K562 (cell line): ENCODE measurements around the gene ARHGAP33. TPM values are rescaled to one million over a fixed set of nuclear protein-coding genes. Genes with fewer than 3 reads are reported as not detected.

Source experiments
- CLOCK ChIP-seq: fragments of 250-450 bp; sonication (Bioruptor Pico); IDR thresholded peaks from 2 replicates; pipeline ENCODE4 v1.4.0; 2020; ENCODE audit warnings: mild to moderate bottlenecking, moderate library complexity, borderline replicate concordance
- EGR1 ChIP-seq: fragments of 450-650 bp; conservative IDR thresholded peaks from 2 replicates; pipeline ENCODE4 v1.6.1; 2017; ENCODE audit warnings: mild to moderate bottlenecking
- ELF1 ChIP-seq: fragments of 200-800 bp; sonication (Bioruptor generic); IDR thresholded peaks from 2 replicates; pipeline ENCODE4 v1.6.1; 2016; ENCODE audit warnings: missing genetic modification characterization, missing compliant biosample characterization
- ETV1 ChIP-seq: fragments of 450-650 bp; conservative IDR thresholded peaks from 2 replicates; pipeline ENCODE4 v1.6.1; 2016; ENCODE audit warnings: missing genetic modification characterization, control low read depth, low read depth, missing compliant biosample characterization
- ETV6 ChIP-seq, 3 experiments: fragments of 150-350 bp in 1 of 3; sonication (generic) in 1 of 3; formaldehyde crosslinking in 1 of 3; IDR thresholded peaks; 2 replicates each; pipeline versions ENCODE4 v1.6.1 to v1.8.0; 2014 to 2022; ENCODE audit warnings: borderline replicate concordance in 2 of 3, low read depth in 2 of 3, antibody characterized with exemption in 1 of 3, low read length in 1 of 3, mild to moderate bottlenecking in 1 of 3, missing genetic modification reagents in 1 of 3
- ILF3 ChIP-seq: fragments of 450-650 bp; IDR thresholded peaks from 2 replicates; pipeline ENCODE4 v1.6.1; 2018; ENCODE audit warnings: antibody characterized with exemption, mild to moderate bottlenecking, moderate library complexity, borderline replicate concordance
- MTA3 ChIP-seq: fragments of 450-650 bp; formaldehyde crosslinking; IDR thresholded peaks from 2 replicates; pipeline ENCODE4 v1.6.1; 2017; ENCODE audit warnings: mild to moderate bottlenecking, borderline replicate concordance
- NCOR1 ChIP-seq: fragments of 450-650 bp; IDR thresholded peaks from 2 replicates; pipeline ENCODE4 v1.6.1; 2016; ENCODE audit warnings: mild to moderate bottlenecking, moderate library complexity
- RAD21 ChIP-seq, 2 experiments: fragments of 250-450 bp in 1 of 2; fragments of 450-650 bp in 1 of 2; sonication (Bioruptor Pico) in 1 of 2; formaldehyde crosslinking in 1 of 2; IDR thresholded peaks in 1 of 2; conservative IDR thresholded peaks in 1 of 2; 2 replicates each; pipeline versions ENCODE4 v1.4.0 to v1.8.0; 2020 to 2022; ENCODE audit warnings: mild to moderate bottlenecking in 2 of 2, moderate library complexity in 1 of 2
- RFX1 ChIP-seq: fragments of 450-650 bp; IDR thresholded peaks from 2 replicates; pipeline ENCODE4 v1.6.1; 2016; ENCODE audit warnings: mild to moderate bottlenecking, moderate library complexity
- TEAD4 ChIP-seq, 2 experiments: sonication (generic) in 1 of 2; formaldehyde crosslinking in 1 of 2; IDR thresholded peaks; 2 replicates each; pipeline versions ENCODE4 v1.6.1 to v1.8.0; 2012 to 2022; ENCODE audit warnings: borderline replicate concordance in 1 of 2, inconsistent platforms in 1 of 2, low read length in 1 of 2, mild to moderate bottlenecking in 1 of 2, missing genetic modification reagents in 1 of 2
- TSHZ1 ChIP-seq: fragments of 250-450 bp; sonication (Bioruptor Pico); IDR thresholded peaks from 2 replicates; pipeline ENCODE4 v1.4.0; 2020; ENCODE audit warnings: mild to moderate bottlenecking, moderate library complexity
- ZNF277 ChIP-seq: fragments of 250-450 bp; sonication (Bioruptor Pico); IDR thresholded peaks from 2 replicates; pipeline ENCODE4 v1.8.0; 2022; ENCODE audit warnings: inconsistent platforms, mild to moderate bottlenecking, moderate library complexity, borderline replicate concordance
- ZNF316 ChIP-seq: fragments of 450-650 bp; IDR thresholded peaks from 2 replicates; pipeline ENCODE4 v1.6.1; 2016
- polyA plus RNA-seq, 8 experiments: library from polyadenylated mRNA; depleted of rRNA in 4 of 8; stranded (reverse) in 5 of 8; unstranded in 3 of 8; fragments of >200 nt; fragmentation: Nextera tagmentation in 2 of 8; fragmentation: Illumina TruSeq in 1 of 8; extraction: Ambion mirVana in 2 of 8; extraction: Trizol in 1 of 8; gene quantifications; 2 replicates each; pipeline versions ENCODE4 v1.2.1 to v1.2.3, GENCODE V29; 2011 to 2014; ENCODE audit warnings: inconsistent platforms in 1 of 8, missing spikeins in 1 of 8
- total RNA-seq, 7 experiments: library from RNA; depleted of rRNA in 6 of 7; stranded (reverse); fragments of >200 nt in 6 of 7; fragmentation: Illumina TruSeq in 2 of 7; extraction: Trizol in 2 of 7; gene quantifications; 2 replicates each; pipeline versions ENCODE4 v1.2.1 to v1.2.3, GENCODE V29; 2011 to 2021; ENCODE audit warnings: low replicate concordance in 1 of 7
- TF ChIP-seq, protein P1 (sequence below): sonication (generic); formaldehyde crosslinking; IDR thresholded peaks from 2 replicates; pipeline ENCODE4 v1.8.0; 2022; ENCODE audit warnings: missing genetic modification reagents, mild to moderate bottlenecking, borderline replicate concordance

The ARHGAP33 gene
- total and polyA plus RNA-seq, 9 of the 15 experiments (the other 6 are each of a cell fraction or from before 2014, with no cell fraction given), result 0.06 to 26.6 (median 1.6) TPM; not detected in 1

DNA sequence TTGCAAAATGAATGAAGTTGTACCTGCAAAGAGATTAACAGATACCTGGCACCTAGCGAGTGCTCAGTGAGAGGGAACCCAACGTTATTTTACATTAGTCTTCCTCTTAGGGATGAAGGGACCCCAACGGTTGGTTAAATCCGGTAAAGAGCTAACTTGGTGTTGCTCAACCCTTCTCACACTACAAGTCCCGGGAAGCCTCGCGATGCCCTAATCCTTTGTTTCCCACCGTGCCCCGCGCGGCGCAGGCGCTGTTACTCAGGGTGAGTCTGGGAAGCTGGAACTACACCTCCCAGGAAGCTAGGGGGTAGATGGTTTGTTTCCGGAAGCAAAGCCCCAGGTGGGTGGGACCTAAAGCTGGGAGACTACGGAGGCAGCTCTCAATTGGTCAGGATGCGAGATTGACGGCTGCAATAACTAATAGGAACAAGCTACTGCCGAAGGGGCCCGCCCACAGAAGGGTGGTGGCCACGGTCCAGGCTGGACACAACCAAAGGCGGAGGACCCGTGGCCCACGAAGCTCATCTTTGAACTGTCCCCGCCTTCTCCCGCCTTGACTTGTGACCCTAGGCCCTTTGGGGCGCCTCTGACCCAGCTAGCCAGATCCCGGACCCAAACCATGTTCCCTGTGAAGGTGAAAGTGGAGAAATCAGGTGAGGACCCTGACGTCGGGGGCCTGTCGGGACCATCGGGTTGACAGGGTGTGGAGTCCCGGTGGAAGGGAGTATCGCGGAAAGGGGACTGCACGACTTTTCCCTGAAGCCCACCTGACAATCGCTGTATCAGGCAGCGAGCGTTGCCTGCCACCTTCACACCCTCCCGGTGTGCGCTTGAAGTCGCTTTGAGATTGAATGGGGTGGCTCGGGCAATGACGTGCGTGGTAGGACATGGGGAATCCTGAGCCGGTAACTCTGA lies 27.0 kb upstream of the ARHGAP33 start, which contains the start of gene LIN37 (continued):
- TF ChIP-seq MTA3, result no peak; the same call in 1 of the 2 replicates
- TF ChIP-seq, protein P1, sequence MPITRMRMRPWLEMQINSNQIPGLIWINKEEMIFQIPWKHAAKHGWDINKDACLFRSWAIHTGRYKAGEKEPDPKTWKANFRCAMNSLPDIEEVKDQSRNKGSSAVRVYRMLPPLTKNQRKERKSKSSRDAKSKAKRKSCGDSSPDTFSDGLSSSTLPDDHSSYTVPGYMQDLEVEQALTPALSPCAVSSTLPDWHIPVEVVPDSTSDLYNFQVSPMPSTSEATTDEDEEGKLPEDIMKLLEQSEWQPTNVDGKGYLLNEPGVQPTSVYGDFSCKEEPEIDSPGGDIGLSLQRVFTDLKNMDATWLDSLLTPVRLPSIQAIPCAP, result no peak
- 0 out of 2 replicates have a peak, but pooled peaks have one; percentile 4 for TF ChIP-seq TEAD4 (IDR thresholded peaks at IDR 0.05; ENCODE audit: low read length)
- no peak for TF ChIP-seq TEAD4 (CRISPR knock-in tag; IDR thresholded peaks at IDR 0.05; ENCODE audit: borderline replicate concordance)
- no peak for TF ChIP-seq RAD21 (CRISPR knock-in tag; conservative IDR thresholded peaks at IDR 0.05 in 1 of 2, IDR thresholded peaks at IDR 0.05 in 1 of 2)
- peak; percentile 98 for TF ChIP-seq ELF1 (tag)
- TF ChIP-seq ETV6 (IDR thresholded peaks at IDR 0.05; ENCODE audit: borderline replicate concordance in 1 of 2, low read depth in 2 of 2, low read length in 1 of 2), result no peak
- TF ChIP-seq ETV6 (CRISPR knock-in tag; IDR thresholded peaks at IDR 0.05; ENCODE audit: borderline replicate concordance), result no peak
- no peak for TF ChIP-seq CLOCK (CRISPR knock-in tag)
- no peak for TF ChIP-seq ILF3
- no peak; the same call in 1 of the 2 replicates for TF ChIP-seq RFX1
- TF ChIP-seq TSHZ1 (CRISPR knock-in tag), result no peak
- no peak for TF ChIP-seq ZNF316
- TF ChIP-seq NCOR1, result no peak
- peak; percentile 57; the same call in 1 of the 2 replicates for TF ChIP-seq ETV1
- TF ChIP-seq EGR1, result peak; percentile 34; the same call in 1 of the 2 replicates
- no peak for TF ChIP-seq ZNF277 (CRISPR knock-in tag)
